Activated CD4-positive, alpha-beta T cell treated with anti-CD3 and anti-CD28 coated beads for 48 hours (primary cell): Measurements from ENCODE around the gene PRKCE.

Source experiments
- DNase-seq: peaks from one replicate; pipeline ENCODE4 v3.0.0-alpha.2; 2020

Gene PRKCE

GRCh38 chr2:46008091-46008870 lies 356.8 kb downstream of the PRKCE start:
- no peak for DNase-seq

- DNase-seq: no peak
Observed at GRCh38 chr2:46009315-46009714, 357.8 kb downstream of the PRKCE start.

- DNase-seq: no peak
Observed at GRCh38 chr2:46009772-46010171, 358.3 kb downstream of the PRKCE start.

- no peak for DNase-seq
Observed at GRCh38 chr2:46010223-46010924, 358.9 kb downstream of the PRKCE start.

- no peak for DNase-seq
Observed at GRCh38 chr2:46010925-46011490, 359.5 kb downstream of the PRKCE start.

- DNase-seq: no peak
Observed at GRCh38 chr2:46012618-46013240, 361.3 kb downstream of the PRKCE start.

GRCh38 chr2:46013726-46014125 lies 362.3 kb downstream of the PRKCE start:
- no peak for DNase-seq

- no peak for DNase-seq
Observed at GRCh38 chr2:46014911-46015654, 363.6 kb downstream of the PRKCE start.

GRCh38 chr2:46015671-46016070 lies 364.2 kb downstream of the PRKCE start:
- no peak for DNase-seq

- DNase-seq: no peak
Observed at GRCh38 chr2:46016091-46016490, 364.6 kb downstream of the PRKCE start.

GRCh38 chr2:46018773-46019591 lies 367.5 kb downstream of the PRKCE start:
- no peak for DNase-seq

GRCh38 chr2:46020416-46020815 lies 368.9 kb downstream of the PRKCE start:
- DNase-seq: no peak

- DNase-seq: no peak
Observed at GRCh38 chr2:46023165-46023854, 371.8 kb downstream of the PRKCE start.

- no peak for DNase-seq
Observed at GRCh38 chr2:46024146-46024779, 372.8 kb downstream of the PRKCE start.

- no peak for DNase-seq
Observed at GRCh38 chr2:46025081-46025480, 373.6 kb downstream of the PRKCE start.

- no peak for DNase-seq
Observed at GRCh38 chr2:46025676-46026075, 374.2 kb downstream of the PRKCE start.

GRCh38 chr2:46026431-46026830 lies 375.0 kb downstream of the PRKCE start:
- DNase-seq: no peak

- no peak for DNase-seq
Observed at GRCh38 chr2:46029332-46029811, 377.9 kb downstream of the PRKCE start.

GRCh38 chr2:46030330-46030729 lies 378.9 kb downstream of the PRKCE start:
- DNase-seq: no peak

GRCh38 chr2:46032161-46032813 lies 380.8 kb downstream of the PRKCE start:
- no peak for DNase-seq
